GM18511 (cell line): ENCODE data around the gene ZNF618.

ENCODE experiments used
- ATAC-seq: cut with Tn5 transposase; IDR thresholded peaks from one replicate; pipeline ENCODE4 v1.9.1; 2021; ENCODE audit warnings: mild to moderate bottlenecking, moderate library complexity; ENCODE audit not compliant: unreplicated experiment

ZNF618 gene

GRCh38 chr9:113910036-113910639, 34.0 kb downstream of the ZNF618 start:
- no peak for ATAC-seq

GRCh38 chr9:113911850-113912557, 35.9 kb downstream of the ZNF618 start:
- ATAC-seq: no peak

- ATAC-seq: no peak
These were observed 36.7 kb downstream of the ZNF618 start for GRCh38 chr9:113912816-113913215.

GRCh38 chr9:113913426-113914195, 37.5 kb downstream of the ZNF618 start:
- no peak for ATAC-seq

- no peak for ATAC-seq
These were observed 38.4 kb downstream of the ZNF618 start for GRCh38 chr9:113914517-113914916.

GRCh38 chr9:113915817-113916434, 39.8 kb downstream of the ZNF618 start:
- no peak for ATAC-seq

GRCh38 chr9:113916931-113917330, 40.8 kb downstream of the ZNF618 start:
- ATAC-seq: no peak

GRCh38 chr9:113918697-113919350, 42.7 kb downstream of the ZNF618 start:
- no peak for ATAC-seq

GRCh38 chr9:113919382-113919781, 43.3 kb downstream of the ZNF618 start:
- no peak for ATAC-seq

- no peak for ATAC-seq
These were observed 43.8 kb downstream of the ZNF618 start for GRCh38 chr9:113919871-113920270.

GRCh38 chr9:113920872-113921271, 44.8 kb downstream of the ZNF618 start:
- ATAC-seq: no peak

GRCh38 chr9:113921396-113921925, 45.4 kb downstream of the ZNF618 start:
- no peak for ATAC-seq

- ATAC-seq: no peak
These were observed 46.1 kb downstream of the ZNF618 start for GRCh38 chr9:113922160-113922559.

- no peak for ATAC-seq
These were observed 50.1 kb downstream of the ZNF618 start for GRCh38 chr9:113926211-113926610.

- ATAC-seq: no peak
These were observed 51.2 kb downstream of the ZNF618 start for GRCh38 chr9:113927277-113927676.

- no peak for ATAC-seq
These were observed 52.2 kb downstream of the ZNF618 start for GRCh38 chr9:113928269-113928668.

- no peak for ATAC-seq
These were observed 53.7 kb downstream of the ZNF618 start for GRCh38 chr9:113929634-113930389.

- no peak for ATAC-seq
These were observed 54.3 kb downstream of the ZNF618 start for GRCh38 chr9:113930390-113930783.

GRCh38 chr9:113931140-113931539, 55.0 kb downstream of the ZNF618 start:
- ATAC-seq: no peak

GRCh38 chr9:113931777-113932176, 55.7 kb downstream of the ZNF618 start:
- ATAC-seq: no peak
